ENCODE results near the gene LRRK2. TPM values are rescaled to one million over a fixed set of nuclear protein-coding genes. Genes with fewer than 3 reads are reported as not detected.

Gene LRRK2
- total RNA-seq, 2 experiments from 2014 or later = 0.21 to 0.80 TPM

- H3K4me1 Mint-ChIP-seq = no peaks in the 10 kb centered on the region
- no peak overlapping the region for H3K27ac Mint-ChIP-seq
- H3K27me3 Mint-ChIP-seq = no peaks in the 10 kb centered on the region
- no peak overlapping the region for H3K4me3 Mint-ChIP-seq
- peaks cover 2% of the 10 kb centered on the region for H3K9me3 Mint-ChIP-seq
- no peaks in the 10 kb centered on the region for H3K36me3 Mint-ChIP-seq
- no peak for DNase-seq
These were observed 29.1 kb downstream of the LRRK2 start for GRCh38 chr12:40253936-40254335.

GRCh38 chr12:40254455-40255085 lies 29.8 kb downstream of the LRRK2 start:
- no peak for DNase-seq
- Mint-ChIP-seq H3K27me3 (no peaks in the 10 kb centered on the region), H3K4me1 (no peaks in the 10 kb centered on the region), H3K27ac (no peak overlapping the region), H3K36me3 (no peaks in the 10 kb centered on the region), H3K4me3 (no peak overlapping the region), H3K9me3 (peaks cover 2% of the 10 kb centered on the region)

GRCh38 chr12:40258371-40258770 lies 33.6 kb downstream of the LRRK2 start:
- H3K27me3 Mint-ChIP-seq = no peaks in the 10 kb centered on the region
- H3K4me3 Mint-ChIP-seq = no peak overlapping the region
- no peaks in the 10 kb centered on the region for H3K4me1 Mint-ChIP-seq
- no peak for DNase-seq
- H3K9me3 Mint-ChIP-seq = no peaks in the 10 kb centered on the region
- no peaks in the 10 kb centered on the region for H3K36me3 Mint-ChIP-seq
- no peak overlapping the region for H3K27ac Mint-ChIP-seq

- Mint-ChIP-seq H3K27me3 (no peaks in the 10 kb centered on the region), H3K4me1 (no peaks in the 10 kb centered on the region), H3K27ac (no peak overlapping the region), H3K4me3 (no peak overlapping the region), H3K36me3 (no peaks in the 10 kb centered on the region), H3K9me3 (no peaks in the 10 kb centered on the region)
- DNase-seq = no peak
These were observed 37.1 kb downstream of the LRRK2 start for GRCh38 chr12:40261937-40262336.

- no peaks in the 10 kb centered on the region for H3K27me3 Mint-ChIP-seq
- H3K4me3 Mint-ChIP-seq = no peak overlapping the region
- H3K4me1 Mint-ChIP-seq = no peaks in the 10 kb centered on the region
- H3K27ac Mint-ChIP-seq = no peak overlapping the region
- H3K36me3 Mint-ChIP-seq = no peaks in the 10 kb centered on the region
- no peak for DNase-seq
- no peaks in the 10 kb centered on the region for H3K9me3 Mint-ChIP-seq
These were observed 37.9 kb downstream of the LRRK2 start for GRCh38 chr12:40262657-40263056.

GRCh38 chr12:40263616-40264409 lies 39.0 kb downstream of the LRRK2 start:
- no peak overlapping the region for H3K4me3 Mint-ChIP-seq
- H3K27me3 Mint-ChIP-seq = no peaks in the 10 kb centered on the region
- H3K9me3 Mint-ChIP-seq = no peaks in the 10 kb centered on the region
- no peaks in the 10 kb centered on the region for H3K36me3 Mint-ChIP-seq
- no peak overlapping the region for H3K27ac Mint-ChIP-seq
- no peak for DNase-seq
- no peaks in the 10 kb centered on the region for H3K4me1 Mint-ChIP-seq

- H3K36me3 Mint-ChIP-seq = no peaks in the 10 kb centered on the region
- H3K27ac Mint-ChIP-seq = no peak overlapping the region
- no peaks in the 10 kb centered on the region for H3K4me1 Mint-ChIP-seq
- no peaks in the 10 kb centered on the region for H3K27me3 Mint-ChIP-seq
- no peak overlapping the region for H3K4me3 Mint-ChIP-seq
- no peak for DNase-seq
- no peaks in the 10 kb centered on the region for H3K9me3 Mint-ChIP-seq
These were observed 47.3 kb downstream of the LRRK2 start for GRCh38 chr12:40271981-40272664.

GRCh38 chr12:40281791-40282364 lies 57.1 kb downstream of the LRRK2 start:
- H3K27me3 Mint-ChIP-seq = no peaks in the 10 kb centered on the region
- no peaks in the 10 kb centered on the region for H3K4me1 Mint-ChIP-seq
- no peaks in the 10 kb centered on the region for H3K9me3 Mint-ChIP-seq
- no peak overlapping the region for H3K4me3 Mint-ChIP-seq
- no peak for DNase-seq
- no peaks in the 10 kb centered on the region for H3K36me3 Mint-ChIP-seq
- no peak overlapping the region for H3K27ac Mint-ChIP-seq

- Mint-ChIP-seq H3K4me3 (no peak overlapping the region), H3K4me1 (no peaks in the 10 kb centered on the region), H3K27me3 (no peaks in the 10 kb centered on the region), H3K27ac (no peak overlapping the region), H3K36me3 (no peaks in the 10 kb centered on the region), H3K9me3 (peaks cover 1% of the 10 kb centered on the region)
- DNase-seq = no peak
These were observed 61.8 kb downstream of the LRRK2 start for GRCh38 chr12:40286583-40286982.

- no peaks in the 10 kb centered on the region for H3K4me1 Mint-ChIP-seq
- peaks cover 1% of the 10 kb centered on the region for H3K9me3 Mint-ChIP-seq
- H3K27ac Mint-ChIP-seq = no peak overlapping the region
- H3K4me3 Mint-ChIP-seq = no peak overlapping the region
- no peaks in the 10 kb centered on the region for H3K36me3 Mint-ChIP-seq
- H3K27me3 Mint-ChIP-seq = no peaks in the 10 kb centered on the region
- no peak for DNase-seq
These were observed 62.7 kb downstream of the LRRK2 start for GRCh38 chr12:40287369-40287975.

GRCh38 chr12:40292788-40293429 lies 68.1 kb downstream of the LRRK2 start:
- no peaks in the 10 kb centered on the region for H3K27me3 Mint-ChIP-seq
- no peak overlapping the region for H3K27ac Mint-ChIP-seq
- no peak for DNase-seq
- H3K9me3 Mint-ChIP-seq = peaks cover 1% of the 10 kb centered on the region
- H3K4me3 Mint-ChIP-seq = no peak overlapping the region
- no peaks in the 10 kb centered on the region for H3K4me1 Mint-ChIP-seq
- no peaks in the 10 kb centered on the region for H3K36me3 Mint-ChIP-seq

- H3K27me3 Mint-ChIP-seq = no peaks in the 10 kb centered on the region
- H3K27ac Mint-ChIP-seq = no peak overlapping the region
- H3K4me3 Mint-ChIP-seq = no peak overlapping the region
- no peaks in the 10 kb centered on the region for H3K9me3 Mint-ChIP-seq
- DNase-seq = no peak
- H3K36me3 Mint-ChIP-seq = no peaks in the 10 kb centered on the region
- H3K4me1 Mint-ChIP-seq = no peaks in the 10 kb centered on the region
These were observed 73.5 kb downstream of the LRRK2 start for GRCh38 chr12:40298341-40298740.

- Mint-ChIP-seq H3K4me3 (no peak overlapping the region), H3K27me3 (no peaks in the 10 kb centered on the region), H3K9me3 (no peaks in the 10 kb centered on the region), H3K4me1 (no peaks in the 10 kb centered on the region), H3K36me3 (no peaks in the 10 kb centered on the region), H3K27ac (no peak overlapping the region)
- no peak for DNase-seq
These were observed 75.7 kb downstream of the LRRK2 start for GRCh38 chr12:40300490-40300889.

GRCh38 chr12:40309001-40309400 lies 84.2 kb downstream of the LRRK2 start:
- DNase-seq = no peak
- no peaks in the 10 kb centered on the region for H3K4me1 Mint-ChIP-seq
- no peak overlapping the region for H3K27ac Mint-ChIP-seq
- H3K36me3 Mint-ChIP-seq = no peaks in the 10 kb centered on the region
- H3K4me3 Mint-ChIP-seq = no peak overlapping the region
- no peaks in the 10 kb centered on the region for H3K9me3 Mint-ChIP-seq
- no peaks in the 10 kb centered on the region for H3K27me3 Mint-ChIP-seq
